NCI-H748 (cell line): ENCODE data around the gene GP1BA.

Source experiments
- DNase-seq: peaks from one replicate; lab custom pipeline; 2025; ENCODE audit not compliant: unreplicated experiment; lab: John Stamatoyannopoulos, UW

The GP1BA gene

GRCh38 chr17:4949321-4950074 lies 17.4 kb downstream of the GP1BA start:
- peak; percentile 88 for DNase-seq

- no peak for DNase-seq
Measured at GRCh38 chr17:4950075-4950745, 18.1 kb downstream of the GP1BA start.

- peak; percentile 57 for DNase-seq
Measured at GRCh38 chr17:4950746-4951204, 18.7 kb downstream of the GP1BA start, which contains the start of gene ENO3. ENO3 (plus strand) TSS chr17:4951119; CDS start chr17:4951830, 711 bp downstream.

- no peak for DNase-seq
Measured at GRCh38 chr17:4951486-4951885, 19.4 kb downstream of the GP1BA start.

- DNase-seq: no peak
Measured at GRCh38 chr17:4953451-4953961, 21.4 kb downstream of the GP1BA start.

- DNase-seq: no peak
Measured at GRCh38 chr17:4955091-4955490, 23.0 kb downstream of the GP1BA start.

GRCh38 chr17:4956493-4957061 lies 24.5 kb downstream of the GP1BA start:
- no peak for DNase-seq

GRCh38 chr17:4958102-4958501 lies 26.0 kb downstream of the GP1BA start:
- DNase-seq: no peak

GRCh38 chr17:4959261-4959965 lies 27.3 kb downstream of the GP1BA start:
- no peak for DNase-seq

- DNase-seq: no peak
Measured at GRCh38 chr17:4960279-4960922, 28.3 kb downstream of the GP1BA start.

GRCh38 chr17:4965311-4965986 lies 33.4 kb downstream of the GP1BA start:
- no peak for DNase-seq

GRCh38 chr17:4966844-4967538 lies 34.9 kb downstream of the GP1BA start:
- peak; percentile 100 for DNase-seq

GRCh38 chr17:4967539-4968485 lies 35.7 kb downstream of the GP1BA start, which contains the start of gene SPAG7:
SPAG7 (minus strand) TSS chr17:4967817; CDS start chr17:4967804, 13 bp downstream.
- peak; percentile 97 for DNase-seq

GRCh38 chr17:4968486-4969046 lies 36.5 kb downstream of the GP1BA start:
- DNase-seq: peak; percentile 46

GRCh38 chr17:4969047-4969550 lies 37.0 kb downstream of the GP1BA start:
- no peak for DNase-seq

GRCh38 chr17:4969551-4970173 lies 37.6 kb downstream of the GP1BA start:
- DNase-seq: no peak

GRCh38 chr17:4970273-4970672 lies 38.2 kb downstream of the GP1BA start:
- DNase-seq: no peak
